Epithelial cell of proximal tubule (primary cell): ENCODE measurements around the gene FARP1. TPM values are rescaled to one million over a fixed set of nuclear protein-coding genes. Genes with fewer than 3 reads are reported as not detected.

Source experiments
- DNase-seq: peaks from one replicate; pipeline ENCODE4 v3.0.0-alpha.2; 2011; ENCODE audit warnings: low read depth
- H3K4me3 ChIP-seq: 2 replicates; pipeline ENCODE4 v1.5.1; 2011; ENCODE audit warnings: low read depth, mild to moderate bottlenecking, low read length
- total RNA-seq: library from RNA; depleted of rRNA; stranded (reverse); fragments of >200 nt; gene quantifications from 2 replicates; pipeline ENCODE4 v1.2.3, GENCODE V29; 2015
- TF ChIP-seq, protein P1 (sequence below): conservative IDR thresholded peaks from 2 replicates; pipeline ENCODE4 v1.5.1; 2012; ENCODE audit warnings: low read depth, mild to moderate bottlenecking, low read length

Gene FARP1
- total RNA-seq, 1 donor from 2014 or later, result 97.0 TPM

GRCh38 chr13:98327371-98328270 lies 184.7 kb downstream of the FARP1 start:
- no peak overlapping the region for H3K4me3 ChIP-seq
- DNase-seq, result no peak
- TF ChIP-seq, protein P1, sequence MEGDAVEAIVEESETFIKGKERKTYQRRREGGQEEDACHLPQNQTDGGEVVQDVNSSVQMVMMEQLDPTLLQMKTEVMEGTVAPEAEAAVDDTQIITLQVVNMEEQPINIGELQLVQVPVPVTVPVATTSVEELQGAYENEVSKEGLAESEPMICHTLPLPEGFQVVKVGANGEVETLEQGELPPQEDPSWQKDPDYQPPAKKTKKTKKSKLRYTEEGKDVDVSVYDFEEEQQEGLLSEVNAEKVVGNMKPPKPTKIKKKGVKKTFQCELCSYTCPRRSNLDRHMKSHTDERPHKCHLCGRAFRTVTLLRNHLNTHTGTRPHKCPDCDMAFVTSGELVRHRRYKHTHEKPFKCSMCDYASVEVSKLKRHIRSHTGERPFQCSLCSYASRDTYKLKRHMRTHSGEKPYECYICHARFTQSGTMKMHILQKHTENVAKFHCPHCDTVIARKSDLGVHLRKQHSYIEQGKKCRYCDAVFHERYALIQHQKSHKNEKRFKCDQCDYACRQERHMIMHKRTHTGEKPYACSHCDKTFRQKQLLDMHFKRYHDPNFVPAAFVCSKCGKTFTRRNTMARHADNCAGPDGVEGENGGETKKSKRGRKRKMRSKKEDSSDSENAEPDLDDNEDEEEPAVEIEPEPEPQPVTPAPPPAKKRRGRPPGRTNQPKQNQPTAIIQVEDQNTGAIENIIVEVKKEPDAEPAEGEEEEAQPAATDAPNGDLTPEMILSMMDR, result no peak

- H3K4me3 ChIP-seq, result no peak overlapping the region
- no peak for DNase-seq
- TF ChIP-seq, protein P1, result no peak
These were observed 185.6 kb downstream of the FARP1 start for GRCh38 chr13:98328511-98328910.

GRCh38 chr13:98332222-98332621 lies 189.3 kb downstream of the FARP1 start:
- DNase-seq, result no peak
- TF ChIP-seq, protein P1, result no peak
- H3K4me3 ChIP-seq, result no peak overlapping the region

DNA sequence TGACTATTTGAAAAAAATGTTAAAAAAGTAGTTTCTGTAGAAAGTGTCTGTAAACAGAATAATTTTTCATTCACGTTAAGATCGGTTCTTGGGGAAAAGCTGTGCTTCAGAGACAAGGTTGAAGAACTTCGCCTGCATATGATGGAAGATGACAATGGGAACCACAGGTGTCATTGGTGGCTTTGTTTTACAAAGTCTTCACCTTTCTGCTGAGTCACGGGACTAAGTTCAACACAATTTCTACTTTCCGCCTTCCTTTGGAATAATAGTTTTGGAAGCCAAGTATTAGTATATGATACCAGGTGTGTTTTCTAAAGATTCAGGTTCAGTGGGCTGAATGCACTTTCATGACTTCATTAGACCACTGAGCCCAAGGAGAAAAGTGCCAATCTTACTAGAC lies 189.8 kb downstream of the FARP1 start:
- no peak overlapping the region for H3K4me3 ChIP-seq
- TF ChIP-seq, protein P1, result no peak
- no peak for DNase-seq

DNA sequence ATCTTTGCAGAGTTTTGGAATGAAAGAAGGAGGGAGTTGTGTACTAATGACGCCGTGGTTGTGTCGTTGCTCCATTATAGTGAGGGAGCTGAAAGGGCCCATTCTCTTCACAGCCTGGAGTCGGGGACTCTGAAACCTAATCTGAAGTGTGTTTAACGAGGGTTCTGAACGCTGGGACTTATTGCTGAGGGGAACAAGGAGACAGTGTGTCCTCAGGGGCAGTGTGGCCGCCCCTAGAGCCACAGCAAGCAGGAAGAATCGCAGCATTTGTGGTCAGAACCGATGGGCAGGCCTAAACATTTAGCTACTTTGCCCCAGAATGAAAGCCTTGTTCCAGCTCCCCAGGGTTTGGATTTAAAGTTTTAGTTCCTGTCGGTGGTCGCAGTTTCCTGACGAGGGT lies 190.6 kb downstream of the FARP1 start:
- no peak overlapping the region for H3K4me3 ChIP-seq
- TF ChIP-seq, protein P1, result no peak
- DNase-seq, result no peak

DNA sequence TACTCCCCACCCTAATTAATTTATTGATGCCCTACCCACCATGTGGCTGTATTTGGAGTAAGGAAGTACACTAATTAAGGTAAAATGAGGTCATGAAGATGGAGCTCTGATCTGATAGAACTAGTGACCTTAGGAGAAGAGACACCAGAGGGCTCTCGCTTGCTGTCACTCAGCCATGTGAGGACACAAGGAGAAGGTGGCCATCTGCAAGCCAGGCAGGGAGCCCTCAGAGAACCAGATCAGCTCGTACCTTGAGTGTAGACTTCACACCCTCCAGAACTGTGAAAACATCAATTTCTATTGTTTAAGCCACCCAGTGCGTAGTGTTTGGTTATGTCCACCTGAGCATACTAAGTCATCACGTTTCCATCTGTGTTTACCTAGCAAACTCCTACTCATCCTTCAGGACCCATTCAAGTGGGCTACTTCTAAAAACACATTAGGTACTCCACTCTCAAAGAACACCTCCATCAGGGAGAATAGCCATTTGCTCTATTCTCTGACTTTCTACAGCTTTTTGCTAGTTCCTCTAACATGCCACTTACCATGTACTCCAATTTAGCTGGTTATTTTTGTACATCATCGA lies 191.8 kb downstream of the FARP1 start:
- DNase-seq, result no peak
- no peak overlapping the region for H3K4me3 ChIP-seq
- TF ChIP-seq, protein P1, result no peak
